Right hindlimb (tissue), 1 donor: ENCODE results near the gene MINPP1.
"Not testable (repeated sequence)": the region's sequence is repeated elsewhere in the genome, so short reads cannot be mapped to it uniquely, and the experiment has no call there.

Experiments
- DNase-seq: peaks from one replicate; pipeline ENCODE4 v3.0.0-alpha.2; 2018

Gene MINPP1

DNA sequence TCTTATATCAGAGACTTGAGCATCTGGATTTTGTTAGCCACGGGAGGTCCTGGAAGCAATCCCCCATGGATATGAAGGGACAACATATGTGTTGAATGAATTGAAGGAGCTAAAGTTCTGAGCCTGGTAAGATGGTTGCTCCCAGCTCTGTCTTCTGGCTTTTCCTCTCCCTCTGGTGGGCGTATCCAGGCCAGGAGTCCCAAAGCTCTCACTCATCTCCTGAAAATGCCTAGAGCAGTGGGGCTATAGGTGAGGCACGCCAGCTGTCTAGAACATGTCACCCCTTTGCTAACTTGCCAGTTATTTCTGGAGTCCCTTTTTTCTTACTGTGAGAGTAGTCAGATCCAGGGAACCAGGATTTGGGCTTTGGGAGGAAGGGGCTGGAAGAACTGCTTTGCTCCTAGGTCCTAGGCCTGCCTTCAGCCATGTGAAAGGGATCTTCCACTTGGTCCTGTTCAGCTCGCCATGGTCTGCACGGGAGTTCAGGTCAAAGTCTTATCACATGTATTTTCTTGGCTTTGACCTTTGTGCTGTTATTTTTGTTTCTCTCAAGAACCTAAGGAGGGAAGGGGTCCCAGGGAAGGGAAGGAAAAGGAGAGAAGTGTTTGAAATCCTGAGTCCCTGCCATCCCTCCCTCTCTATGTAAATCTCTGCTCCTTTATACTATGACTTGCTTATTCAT is 73.6 kb downstream of the MINPP1 start:
- no peak for DNase-seq

GRCh38 chr10:87578842-87579401 is 74.2 kb downstream of the MINPP1 start:
- peak; percentile 29 for DNase-seq

DNA sequence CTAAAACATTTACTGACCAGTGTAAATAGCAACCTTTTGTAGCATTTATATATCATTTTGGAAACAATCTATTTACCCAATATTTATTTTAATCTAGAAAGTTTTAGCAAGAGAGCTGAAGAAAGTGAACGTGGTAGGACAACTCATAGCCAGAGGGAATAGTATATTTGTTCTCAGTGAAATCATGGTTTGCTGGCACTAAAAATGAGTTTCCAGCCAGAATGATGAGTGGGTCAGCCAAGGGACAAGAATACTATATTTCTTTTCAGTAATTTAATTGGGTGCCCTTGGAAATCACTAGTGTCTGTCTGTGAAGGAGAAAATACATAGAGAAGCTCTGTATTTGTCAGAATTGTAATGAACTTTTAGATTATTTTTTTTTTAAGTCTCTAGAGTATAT is 74.9 kb downstream of the MINPP1 start:
- peak; percentile 43 for DNase-seq

GRCh38 chr10:87580016-87580415 is 75.3 kb downstream of the MINPP1 start:
- no peak for DNase-seq

DNA sequence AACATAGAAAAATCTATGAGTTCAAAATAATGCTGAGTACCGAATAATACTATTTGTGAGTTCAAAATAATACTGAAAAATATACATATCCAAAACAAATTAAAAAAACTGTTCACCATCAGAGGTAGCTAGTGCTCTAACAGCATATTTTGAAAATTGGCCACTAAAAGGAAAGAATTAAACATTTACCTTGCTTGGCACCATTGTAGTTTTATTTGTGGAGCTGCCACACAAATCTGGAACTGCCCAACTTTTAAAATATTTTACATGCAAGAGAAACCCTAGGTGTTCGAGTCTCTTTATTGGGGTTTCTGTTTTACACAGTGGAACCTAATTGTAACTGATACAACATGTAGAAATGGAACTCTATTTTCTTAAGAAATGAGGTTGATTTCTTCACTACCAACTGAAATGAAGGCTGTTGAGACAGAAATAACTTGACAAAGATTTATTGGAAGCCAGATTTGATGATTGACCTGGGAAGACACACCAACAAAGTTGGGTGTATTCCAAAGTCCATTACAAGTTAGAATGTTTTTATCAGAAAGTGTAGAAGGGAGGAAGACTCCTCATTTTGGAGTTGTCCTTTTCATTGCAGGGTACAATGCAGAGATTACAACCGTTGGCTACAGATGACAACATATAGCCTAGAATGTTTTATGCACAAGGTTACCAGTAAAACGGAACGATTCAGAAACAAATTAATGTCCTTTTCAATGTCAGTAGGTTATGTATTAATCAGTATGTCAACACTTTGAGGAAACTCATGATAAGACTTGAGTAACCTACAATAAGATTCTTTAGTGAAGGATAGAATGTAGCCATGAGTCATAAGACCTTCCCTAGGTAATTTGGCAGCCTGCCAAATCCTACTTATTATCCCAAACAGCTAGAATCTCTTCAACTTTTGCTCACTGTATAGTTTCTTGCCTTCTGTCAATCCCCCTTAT is 81.1 kb downstream of the MINPP1 start:
- no peak for DNase-seq

GRCh38 chr10:87589645-87590051 is 85.0 kb downstream of the MINPP1 start:
- no peak for DNase-seq

GRCh38 chr10:87590705-87591588 is 86.3 kb downstream of the MINPP1 start:
- DNase-seq: no peak

GRCh38 chr10:87591589-87591886 is 86.8 kb downstream of the MINPP1 start:
- DNase-seq: no peak

DNA sequence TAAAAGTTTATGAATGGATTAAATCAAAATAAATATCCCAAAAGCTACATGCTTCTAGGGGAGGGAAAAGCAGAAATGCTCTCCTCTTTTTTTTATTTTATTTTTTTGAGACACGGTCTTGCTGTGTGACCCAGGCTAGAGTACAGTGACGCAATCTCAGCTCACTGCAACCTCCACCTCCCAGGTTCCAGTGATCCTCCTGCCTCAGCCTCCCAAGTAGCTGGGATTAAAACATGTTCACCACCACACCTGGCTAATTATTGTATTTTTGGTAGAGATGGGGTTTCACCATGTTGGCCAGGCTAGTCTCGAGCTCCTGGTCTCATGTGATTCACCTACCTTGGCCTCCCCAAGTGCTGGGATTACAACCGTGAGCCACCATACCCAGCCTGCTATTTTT is 88.2 kb downstream of the MINPP1 start:
- not testable (repeated sequence) for DNase-seq

- no peak for DNase-seq
Measured at GRCh38 chr10:87593702-87594101, 89.0 kb downstream of the MINPP1 start.

DNA sequence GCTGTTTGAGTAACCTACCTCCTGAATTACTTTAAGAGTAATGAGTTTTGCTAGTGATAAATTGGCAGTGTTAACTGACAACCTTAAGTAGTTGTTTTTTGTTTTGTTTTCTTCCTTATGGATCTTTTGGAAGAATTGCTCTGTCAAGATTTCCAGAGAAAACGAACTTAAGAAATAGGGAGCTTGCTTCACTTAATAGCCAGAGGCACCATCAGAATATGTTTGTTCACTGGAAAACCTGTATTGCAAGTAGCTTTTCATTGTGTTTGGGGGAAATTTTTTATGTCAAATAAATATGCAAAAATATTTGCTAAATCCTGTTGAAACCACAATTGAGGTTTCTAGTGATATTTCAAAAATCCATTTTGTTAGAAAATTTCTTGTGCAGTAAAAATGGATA is 89.5 kb downstream of the MINPP1 start:
- DNase-seq: no peak

DNA sequence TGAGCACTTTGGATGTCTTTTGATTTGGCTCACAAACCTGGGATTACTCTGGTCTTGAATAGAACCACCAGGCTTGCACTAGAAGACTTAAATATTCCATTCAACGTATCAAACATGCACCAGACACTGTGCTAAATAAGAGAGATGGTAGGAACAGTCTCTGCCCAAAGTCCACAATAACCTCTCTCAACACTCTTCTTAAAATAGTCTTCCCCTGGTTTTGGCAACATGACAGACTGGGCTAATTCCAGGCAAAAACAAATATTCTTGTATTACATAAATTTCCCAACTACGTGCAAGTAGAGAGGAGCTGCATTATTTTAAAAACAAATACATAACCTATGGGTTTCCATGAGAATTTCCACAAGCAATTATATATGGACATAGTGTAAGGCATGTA is 90.2 kb downstream of the MINPP1 start:
- no peak for DNase-seq

DNA sequence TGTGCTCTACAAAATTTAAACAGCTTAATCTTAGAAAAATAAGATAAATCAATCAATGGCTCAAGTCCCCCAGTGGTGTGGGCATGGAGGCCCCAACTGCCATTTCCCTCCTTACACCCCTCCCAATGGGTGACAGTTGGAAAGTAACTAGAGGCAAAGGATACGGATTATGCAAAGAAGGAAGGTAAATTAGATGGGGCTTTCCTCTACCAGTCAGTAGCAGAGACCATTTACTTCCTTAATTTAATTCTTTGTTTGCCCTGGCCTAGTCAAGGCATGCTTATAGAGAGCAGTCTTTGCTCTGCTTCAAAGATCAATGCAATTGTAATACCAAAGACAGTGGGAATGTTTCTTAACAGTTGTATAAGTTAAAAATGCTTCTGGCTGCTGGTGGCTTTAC is 91.7 kb downstream of the MINPP1 start:
- DNase-seq: no peak

DNA sequence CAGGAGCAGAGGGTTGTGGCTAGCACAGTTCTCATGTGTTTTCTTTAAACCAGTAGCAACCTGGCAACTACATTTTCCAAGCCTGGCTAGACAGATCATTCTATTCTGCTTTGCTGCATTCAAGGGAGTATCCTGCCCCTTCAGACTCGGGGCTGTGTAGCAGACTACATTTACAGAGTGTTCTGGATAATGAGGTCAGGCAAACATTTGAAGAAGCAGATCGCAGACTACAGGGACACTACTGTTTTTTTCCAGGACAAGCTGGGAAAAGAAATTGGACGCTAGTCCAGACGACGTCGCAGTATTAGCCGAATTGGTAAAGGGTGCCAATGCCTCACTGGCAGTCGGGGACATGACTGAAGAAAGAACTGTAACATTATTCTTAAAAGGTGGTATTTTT is 94.0 kb downstream of the MINPP1 start:
- peak; percentile 24 for DNase-seq

- no peak for DNase-seq
Measured at GRCh38 chr10:87600581-87600980, 95.9 kb downstream of the MINPP1 start.
